K562 (cell line): ENCODE results near the gene TENM3. TPM values are rescaled to one million over a fixed set of nuclear protein-coding genes. Genes with fewer than 3 reads are reported as not detected.

ENCODE experiments used
- ATAC-seq: fragments of 200-7000 bp; cut with Tn5 transposase; 3 replicates; pipeline ENCODE4 v1.9.1; 2020; ENCODE audit warnings: moderate library complexity
- BruUV-seq: library from RNA; stranded (reverse); fragments of 400-500 nt; replicated peaks from 2 replicates; lab custom pipeline; 2021; lab: Mats Ljungman, UMichigan
- CTCF ChIA-PET: fragments of 300-600 bp; formaldehyde crosslinking; extraction: SDS; loops from one replicate; lab custom pipeline; 2021; ENCODE audit warnings: low intra/inter-chr PET ratio; lab: Yijun Ruan, JAX
- POLR2A ChIA-PET: fragments of 300-600, 350-650 bp; sonication (Branson Sonifier 250); formaldehyde crosslinking; extraction: SDS; loops from one replicate; lab custom pipeline; 2021; ENCODE audit warnings: antibody characterized with exemption, inconsistent platforms; lab: Yijun Ruan, JAX
- DNase-seq, 4 experiments: peaks; one replicate each; pipeline versions ENCODE4 v3.0.0 to v3.0.0-alpha.2; 2011 to 2018; ENCODE audit warnings: low spot score in 3 of 4, mixed read lengths in 3 of 4; ENCODE audit errors: extremely low read depth in 1 of 4
- FAIRE-seq: peaks from 2 replicates; lab custom pipeline; 2011; peaks lifted over from hg19 to GRCh38; lab: Jason Lieb, UNC
- H2AFZ ChIP-seq: 2 replicates; pipeline ENCODE4 v1.6.0; 2011; ENCODE audit warnings: low read depth, low read length, control low read depth, inconsistent platforms
- H3K27ac ChIP-seq: fragments of 200-600 bp; 3 replicates; pipeline ENCODE4 v1.8.0; 2011; ENCODE audit warnings: low read depth, mild to moderate bottlenecking, control low read depth, inconsistent platforms, low read length, moderate library complexity, mixed read lengths; ENCODE audit errors: extremely low read depth
- H3K27me3 ChIP-seq, 2 experiments: fragments of 300-600 bp in 1 of 2; 2 replicates in 1 of 2; 3 replicates in 1 of 2; pipeline versions ENCODE4 v1.6.0 to v1.8.0; 2011; ENCODE audit warnings: inconsistent platforms in 2 of 2, low read length in 2 of 2, mild to moderate bottlenecking in 1 of 2, mixed read lengths in 1 of 2, moderate library complexity in 1 of 2; ENCODE audit not compliant: control insufficient read depth in 2 of 2, insufficient read depth in 2 of 2
- H3K36me3 ChIP-seq: fragments of 300-600 bp; 3 replicates; pipeline ENCODE4 v1.8.0; 2011; ENCODE audit warnings: mild to moderate bottlenecking, low read length, inconsistent platforms; ENCODE audit not compliant: control insufficient read depth, insufficient read depth
- H3K4me1 ChIP-seq, 2 experiments: fragments of 200-600 bp in 1 of 2; replicated peaks in 1 of 2; 2 replicates in 1 of 2; 3 replicates in 1 of 2; pipeline versions ENCODE4 v1.5.1 to v1.8.0; 2011; ENCODE audit warnings: inconsistent platforms in 2 of 2, low read length in 2 of 2, mild to moderate bottlenecking in 1 of 2, mixed read lengths in 1 of 2, moderate library complexity in 1 of 2; ENCODE audit not compliant: control insufficient read depth in 2 of 2, insufficient read depth in 2 of 2
- H3K4me2 ChIP-seq: 2 replicates; pipeline ENCODE4 v1.6.1; 2011; ENCODE audit warnings: low read length, control low read depth, inconsistent platforms, mixed read lengths; ENCODE audit not compliant: insufficient read depth
- H3K4me3 ChIP-seq: fragments of 200-600 bp; sonication (generic), shearing (Covaris generic); 2 replicates; pipeline ENCODE4 v1.5.1; 2016; ENCODE audit warnings: control low read depth, inconsistent platforms
- H3K79me2 ChIP-seq: fragments of 200-600 bp; 3 replicates; pipeline ENCODE4 v1.8.0; 2011; ENCODE audit warnings: low read length, inconsistent platforms; ENCODE audit not compliant: control insufficient read depth, insufficient read depth
- H3K9ac ChIP-seq, 2 experiments: 2 replicates each; pipeline versions ENCODE4 v1.6.0 to v1.6.1; 2011; ENCODE audit warnings: low read depth in 2 of 2, low read length in 2 of 2, control low read depth in 1 of 2, inconsistent platforms in 1 of 2, mild to moderate bottlenecking in 1 of 2, mixed read lengths in 1 of 2; ENCODE audit not compliant: insufficient read depth in 1 of 2
- H3K9me1 ChIP-seq: one replicate; pipeline ENCODE4 v1.6.0; 2011; ENCODE audit warnings: inconsistent platforms, mild to moderate bottlenecking, low read length, moderate library complexity; ENCODE audit not compliant: control insufficient read depth, insufficient read depth
- H3K9me3 ChIP-seq: replicated peaks from 2 replicates; pipeline ENCODE4 v1.5.1; 2011; ENCODE audit warnings: low read depth, low read length, inconsistent platforms; ENCODE audit not compliant: control insufficient read depth, insufficient read depth
- H4K20me1 ChIP-seq: replicated peaks from 2 replicates; pipeline ENCODE4 v1.6.1; 2011; ENCODE audit warnings: low read length, inconsistent platforms, mixed read lengths; ENCODE audit not compliant: control insufficient read depth, insufficient read depth
- ATF6 ChIP-seq: sonication (generic); formaldehyde crosslinking; IDR thresholded peaks from 2 replicates; pipeline ENCODE4 v1.4.0; 2020; ENCODE audit warnings: mild to moderate bottlenecking, missing genetic modification reagents
- BRCA1 ChIP-seq, 2 experiments: fragments of 450-650 bp in 1 of 2; sonication (generic) in 1 of 2; formaldehyde crosslinking in 1 of 2; IDR thresholded peaks; 2 replicates each; pipeline versions ENCODE4 v1.5.0 to v1.6.1; 2017 to 2020; ENCODE audit warnings: mild to moderate bottlenecking in 1 of 2, missing genetic modification reagents in 1 of 2
- CCAR2 ChIP-seq: fragments of 200-400 bp; formaldehyde crosslinking; IDR thresholded peaks from 2 replicates; pipeline ENCODE4 v1.6.1; 2017; ENCODE audit warnings: mild to moderate bottlenecking, low read depth, low read length
- CHD1 ChIP-seq: fragments of 200-600 bp; sonication (generic); IDR thresholded peaks from one replicate; pipeline ENCODE4 v1.6.1; 2012; ENCODE audit warnings: mild to moderate bottlenecking, moderate library complexity, low read length, inconsistent platforms
- CSDE1 ChIP-seq, 2 experiments: fragments of 450-650 bp; IDR thresholded peaks; 2 replicates each; pipeline ENCODE4 v1.6.1; 2016; ENCODE audit warnings: mild to moderate bottlenecking in 1 of 2
- CTBP1 ChIP-seq: fragments of 450-650 bp; IDR thresholded peaks from 2 replicates; pipeline ENCODE4 v1.6.1; 2016; ENCODE audit warnings: borderline replicate concordance
- ELF2 ChIP-seq: fragments of 250-450 bp; sonication (Bioruptor Pico); IDR thresholded peaks from 2 replicates; pipeline ENCODE4 v1.5.0; 2021; ENCODE audit warnings: mild to moderate bottlenecking
- FOXA1 ChIP-seq: fragments of 450-650 bp; IDR thresholded peaks from 2 replicates; pipeline ENCODE4 v1.6.1; 2016; ENCODE audit warnings: mild to moderate bottlenecking, borderline replicate concordance
- FOXK2 ChIP-seq, 2 experiments: fragments of 450-650 bp; IDR thresholded peaks in 1 of 2; conservative IDR thresholded peaks in 1 of 2; 2 replicates each; pipeline ENCODE4 v1.6.1; 2016; ENCODE audit warnings: low read depth in 2 of 2, mild to moderate bottlenecking in 1 of 2
- KLF10 ChIP-seq: fragments of 250-450 bp; sonication (Bioruptor Pico); IDR thresholded peaks from 2 replicates; pipeline ENCODE4 v1.6.1; 2021; ENCODE audit warnings: matching md5 sums
- NR4A1 ChIP-seq, 2 experiments: fragments of 250-450 bp in 1 of 2; fragments of 450-650 bp in 1 of 2; sonication (Bioruptor Pico) in 1 of 2; IDR thresholded peaks; 2 replicates each; pipeline versions ENCODE4 v1.4.0 to v1.6.1; 2016 to 2020; ENCODE audit warnings: mild to moderate bottlenecking in 2 of 2, missing compliant biosample characterization in 1 of 2, missing genetic modification characterization in 1 of 2, moderate library complexity in 1 of 2
- SIRT6 ChIP-seq: IDR thresholded peaks from one replicate; pipeline ENCODE4 v1.6.1; 2012; ENCODE audit warnings: low read depth, mild to moderate bottlenecking, control low read depth, inconsistent platforms, low read length, moderate library complexity
- TAL1 ChIP-seq: fragments of 450-650 bp; IDR thresholded peaks from 2 replicates; pipeline ENCODE4 v1.6.1; 2016; ENCODE audit warnings: mild to moderate bottlenecking
- ZNF274 ChIP-seq: IDR thresholded peaks from 2 replicates; pipeline ENCODE4 v1.6.1; 2011; ENCODE audit warnings: low read depth, mild to moderate bottlenecking, low read length, moderate library complexity, borderline replicate concordance
- ZNF644 ChIP-seq: fragments of 200-800 bp; sonication (Bioruptor generic); IDR thresholded peaks from 2 replicates; pipeline ENCODE4 v1.6.1; 2016; ENCODE audit warnings: low read depth, missing genetic modification characterization, missing compliant biosample characterization
- WGBS: fragments of 100-300 bp; shearing (Covaris generic); methylation state at CpG from one replicate; pipeline ENCODE4 v1.1.6; 2016; ENCODE audit warnings: low coverage, mixed read lengths; ENCODE audit not compliant: insufficient coverage; ENCODE audit errors: missing lambda C conversion rate; 5-methylcytosine and 5-hydroxymethylcytosine counted together
- in situ Hi-C: fragments of 300-500 bp; cut with MboI; formaldehyde crosslinking; loops from 4 replicates; pipeline ENCODE4 v1.15.0; 2018; ENCODE audit warnings: inconsistent platforms, mixed read lengths
- intact Hi-C: fragments of 100-400 bp; cut with micrococcal nuclease; formaldehyde crosslinking; loops from 2 replicates; pipeline ENCODE4 v1.14.2; 2022
- polyA plus RNA-seq, 8 experiments: library from polyadenylated mRNA; depleted of rRNA in 4 of 8; stranded (reverse) in 5 of 8; unstranded in 3 of 8; fragments of >200 nt; fragmentation: Nextera tagmentation in 2 of 8; fragmentation: Illumina TruSeq in 1 of 8; extraction: Ambion mirVana in 2 of 8; extraction: Trizol in 1 of 8; gene quantifications; 2 replicates each; pipeline versions ENCODE4 v1.2.1 to v1.2.3, GENCODE V29; 2011 to 2014; ENCODE audit warnings: inconsistent platforms in 1 of 8, missing spikeins in 1 of 8
- total RNA-seq, 7 experiments: library from RNA; depleted of rRNA in 6 of 7; stranded (reverse); fragments of >200 nt in 6 of 7; fragmentation: Illumina TruSeq in 2 of 7; extraction: Trizol in 2 of 7; gene quantifications; 2 replicates each; pipeline versions ENCODE4 v1.2.1 to v1.2.3, GENCODE V29; 2011 to 2021; ENCODE audit warnings: low replicate concordance in 1 of 7

The TENM3 gene
- total and polyA plus RNA-seq, 9 of the 15 experiments (the other 6 are each of a cell fraction or from before 2014, with no cell fraction given): 0.01 to 0.02 TPM; not detected in 7

- no peaks in the 10 kb centered on the region for H3K36me3 ChIP-seq
- intact Hi-C loops (no loop called here), in situ Hi-C loops (no loop called here)
- no peak overlapping the region for H2AFZ ChIP-seq
- H4K20me1 ChIP-seq: no peaks in the 10 kb centered on the region
- TF ChIP-seq SIRT6 (no peak), FOXK2 (conservative IDR thresholded peaks at IDR 0.05 in 1 of 2, IDR thresholded peaks at IDR 0.05 in 1 of 2; ENCODE audit: low read depth in 2 of 2) (no peak), FOXA1 (no peak), KLF10 (CRISPR knock-in tag) (no peak), NR4A1 (CRISPR knock-in tag; IDR thresholded peaks at IDR 0.05) (no peak), NR4A1 (tag; IDR thresholded peaks at IDR 0.05) (no peak), TAL1 (no peak), CSDE1 (IDR thresholded peaks at IDR 0.05) (no peak), ZNF644 (no peak), ZNF274 (no peak), CHD1 (no peak), ATF6 (no peak), CTBP1 (no peak), CCAR2 (no peak), BRCA1 (IDR thresholded peaks at IDR 0.05) (no peak), BRCA1 (CRISPR knock-in tag; IDR thresholded peaks at IDR 0.05) (no peak), ELF2 (CRISPR knock-in tag) (no peak)
- no TSS peak for BruUV-seq
- 4% methylated on average over 7 of the region's 7 CpGs for WGBS
- H3K27ac ChIP-seq: no peak overlapping the region
- FAIRE-seq (no peak), DNase-seq (no peak), ATAC-seq (no peak)
- no peaks in the 10 kb centered on the region for H3K4me1 ChIP-seq
- ChIA-PET POLR2A (no interaction called here), CTCF (no interaction called here)
- no peak overlapping the region for H3K4me3 ChIP-seq
- H3K9ac ChIP-seq: no peak overlapping the region
- H3K79me2 ChIP-seq: no peaks in the 10 kb centered on the region
- H3K27me3 ChIP-seq: peaks cover 20 to 31% of the 10 kb centered on the region in 2 experiments; a peak in 4 of 5 replicates
- no peaks in the 10 kb centered on the region for H3K9me3 ChIP-seq
- no peaks in the 10 kb centered on the region for H3K9me1 ChIP-seq
- no peak overlapping the region for H3K4me2 ChIP-seq
These were observed 546.3 kb downstream of the TENM3 start for GRCh38 chr4:182789529-182789928.
